K562 (cell line): ENCODE results near the gene C19orf47. TPM values are rescaled to one million over a fixed set of nuclear protein-coding genes. Genes with fewer than 3 reads are reported as not detected.

Experiments
- ARID3B ChIP-seq: fragments of 250-450 bp; sonication (Bioruptor Pico); IDR thresholded peaks from 2 replicates; pipeline ENCODE4 v1.4.0; 2020; ENCODE audit warnings: borderline replicate concordance
- BACH1 ChIP-seq: fragments of 200-800 bp; sonication (Bioruptor generic); IDR thresholded peaks from 2 replicates; pipeline ENCODE4 v1.6.1; 2016; ENCODE audit warnings: missing genetic modification characterization, missing compliant biosample characterization
- ELF2 ChIP-seq: fragments of 250-450 bp; sonication (Bioruptor Pico); IDR thresholded peaks from 2 replicates; pipeline ENCODE4 v1.5.0; 2021; ENCODE audit warnings: mild to moderate bottlenecking
- ETV1 ChIP-seq: fragments of 450-650 bp; conservative IDR thresholded peaks from 2 replicates; pipeline ENCODE4 v1.6.1; 2016; ENCODE audit warnings: missing genetic modification characterization, control low read depth, low read depth, missing compliant biosample characterization
- GABPB1 ChIP-seq: sonication (generic); formaldehyde crosslinking; IDR thresholded peaks from 2 replicates; pipeline ENCODE4 v1.8.0; 2022; ENCODE audit warnings: mild to moderate bottlenecking, missing genetic modification reagents
- GTF2F1 ChIP-seq: IDR thresholded peaks from 2 replicates; pipeline ENCODE4 v1.6.1; 2011; ENCODE audit warnings: low read depth, low read length, improper control_type of control experiment
- HNRNPUL1 ChIP-seq: fragments of 200-400 bp; formaldehyde crosslinking; IDR thresholded peaks from 2 replicates; pipeline ENCODE4 v1.6.1; 2017; ENCODE audit warnings: low read length
- HSF4 ChIP-seq: fragments of 250-450 bp; sonication (Bioruptor Pico); IDR thresholded peaks from 2 replicates; pipeline ENCODE4 v2.1.2; 2022; ENCODE audit warnings: mild to moderate bottlenecking, moderate library complexity, borderline replicate concordance
- ID3 ChIP-seq, 2 experiments: fragments of 250-450 bp in 1 of 2; fragments of 450-650 bp in 1 of 2; sonication (Bioruptor Pico) in 1 of 2; IDR thresholded peaks; 2 replicates each; pipeline versions ENCODE4 v1.6.1 to v1.8.0; 2016 to 2021; ENCODE audit warnings: mild to moderate bottlenecking in 2 of 2, moderate library complexity in 2 of 2, missing compliant biosample characterization in 1 of 2, missing genetic modification characterization in 1 of 2
- KLF16 ChIP-seq: IDR thresholded peaks from 2 replicates; pipeline ENCODE4 v1.6.1; 2016; ENCODE audit warnings: antibody characterized with exemption
- MITF ChIP-seq: IDR thresholded peaks from 2 replicates; pipeline ENCODE4 v1.6.1; 2014; ENCODE audit warnings: antibody characterized with exemption
- MXI1 ChIP-seq: IDR thresholded peaks from 2 replicates; pipeline ENCODE4 v1.6.1; 2011; ENCODE audit warnings: low read depth, mild to moderate bottlenecking, improper control_type of control experiment, low read length
- NCOA6 ChIP-seq: fragments of 450-650 bp; IDR thresholded peaks from 2 replicates; pipeline ENCODE4 v1.6.1; 2017; ENCODE audit warnings: mild to moderate bottlenecking
- POLR3G ChIP-seq: IDR thresholded peaks from 2 replicates; pipeline ENCODE4 v1.6.1; 2011; ENCODE audit not compliant: insufficient read length, insufficient replicate concordance; ENCODE audit errors: extremely low read depth
- PRDM10 ChIP-seq: fragments of 450-650 bp; IDR thresholded peaks from 2 replicates; pipeline ENCODE4 v1.6.1; 2018; ENCODE audit not compliant: partially characterized antibody
- SP1 ChIP-seq: sonication (generic); formaldehyde crosslinking; IDR thresholded peaks from 2 replicates; pipeline ENCODE4 v1.8.1; 2022; ENCODE audit warnings: mild to moderate bottlenecking, missing genetic modification reagents
- TGIF2 ChIP-seq: sonication (generic); formaldehyde crosslinking; IDR thresholded peaks from 2 replicates; pipeline ENCODE4 v1.8.1; 2022; ENCODE audit warnings: mild to moderate bottlenecking, missing genetic modification reagents, moderate library complexity
- THRAP3 ChIP-seq: fragments of 450-650 bp; IDR thresholded peaks from 2 replicates; pipeline ENCODE4 v1.6.1; 2016; ENCODE audit warnings: mild to moderate bottlenecking, inconsistent platforms, borderline replicate concordance
- ZNF239 ChIP-seq: fragments of 250-450 bp; sonication (Bioruptor Pico); IDR thresholded peaks from 2 replicates; pipeline ENCODE4 v1.4.0; 2020; ENCODE audit warnings: mild to moderate bottlenecking
- ZNF253 ChIP-seq: fragments of 250-450 bp; sonication (Bioruptor Pico); conservative IDR thresholded peaks from 2 replicates; pipeline ENCODE4 v1.6.1; 2021; ENCODE audit warnings: mild to moderate bottlenecking
- ZNF431 ChIP-seq: sonication (generic); formaldehyde crosslinking; IDR thresholded peaks from 2 replicates; pipeline ENCODE4 v1.8.0; 2022; ENCODE audit warnings: mild to moderate bottlenecking, missing genetic modification reagents
- ZNF507 ChIP-seq: conservative IDR thresholded peaks from 2 replicates; pipeline ENCODE4 v1.6.1; 2017; ENCODE audit warnings: missing genetic modification characterization, missing compliant biosample characterization
- ZNF551 ChIP-seq: fragments of 250-450 bp; sonication (Bioruptor Pico); IDR thresholded peaks from 2 replicates; pipeline ENCODE4 v1.5.0; 2021; ENCODE audit warnings: mild to moderate bottlenecking, moderate library complexity
- polyA plus RNA-seq, 8 experiments: library from polyadenylated mRNA; depleted of rRNA in 4 of 8; stranded (reverse) in 5 of 8; unstranded in 3 of 8; fragments of >200 nt; fragmentation: Nextera tagmentation in 2 of 8; fragmentation: Illumina TruSeq in 1 of 8; extraction: Ambion mirVana in 2 of 8; extraction: Trizol in 1 of 8; gene quantifications; 2 replicates each; pipeline versions ENCODE4 v1.2.1 to v1.2.3, GENCODE V29; 2011 to 2014; ENCODE audit warnings: inconsistent platforms in 1 of 8, missing spikeins in 1 of 8
- total RNA-seq, 7 experiments: library from RNA; depleted of rRNA in 6 of 7; stranded (reverse); fragments of >200 nt in 6 of 7; fragmentation: Illumina TruSeq in 2 of 7; extraction: Trizol in 2 of 7; gene quantifications; 2 replicates each; pipeline versions ENCODE4 v1.2.1 to v1.2.3, GENCODE V29; 2011 to 2021; ENCODE audit warnings: low replicate concordance in 1 of 7

The C19orf47 gene
- total and polyA plus RNA-seq, 9 of the 15 experiments (the other 6 are each of a cell fraction or from before 2014, with no cell fraction given), result 0.08 to 26.1 (median 14.7) TPM

GRCh38 chr19:40365613-40366401 is 17.6 kb upstream of the C19orf47 start (continued):
- TF ChIP-seq MITF, result no peak
- TF ChIP-seq TGIF2 (CRISPR knock-in tag), result no peak
- TF ChIP-seq PRDM10, result no peak
- no peak for TF ChIP-seq ZNF551 (CRISPR knock-in tag)
- no peak for TF ChIP-seq NCOA6
- TF ChIP-seq MXI1, result no peak
- no peak for TF ChIP-seq SP1 (CRISPR knock-in tag)
- no peak for TF ChIP-seq ETV1 (tag)
- no peak for TF ChIP-seq HNRNPUL1
- no peak for TF ChIP-seq HSF4
- no peak for TF ChIP-seq GABPB1 (CRISPR knock-in tag)
- TF ChIP-seq ZNF507 (tag), result no peak
- TF ChIP-seq ZNF239, result no peak
- no peak for TF ChIP-seq ZNF253 (CRISPR knock-in tag)
- no peak for TF ChIP-seq KLF16
- no peak for TF ChIP-seq ELF2 (CRISPR knock-in tag)
- no peak for TF ChIP-seq THRAP3
- TF ChIP-seq BACH1, result no peak
- no peak for TF ChIP-seq ARID3B (CRISPR knock-in tag)
- TF ChIP-seq ZNF431 (CRISPR knock-in tag), result no peak
- no peak for TF ChIP-seq POLR3G
- TF ChIP-seq GTF2F1, result no peak
- TF ChIP-seq ID3 (CRISPR knock-in tag; IDR thresholded peaks at IDR 0.05), result no peak
- TF ChIP-seq ID3 (tag; IDR thresholded peaks at IDR 0.05), result no peak
